Inflammatory macrophage treated with lipopolysaccharide for 1 hour (primary cell): ENCODE measurements around the gene ADAMTSL3.

ENCODE experiments used
- DNase-seq, 2 donors: peaks; one replicate each; pipeline ENCODE4 v3.0.0-alpha.2; 2020 to 2022

The ADAMTSL3 gene, protein sequence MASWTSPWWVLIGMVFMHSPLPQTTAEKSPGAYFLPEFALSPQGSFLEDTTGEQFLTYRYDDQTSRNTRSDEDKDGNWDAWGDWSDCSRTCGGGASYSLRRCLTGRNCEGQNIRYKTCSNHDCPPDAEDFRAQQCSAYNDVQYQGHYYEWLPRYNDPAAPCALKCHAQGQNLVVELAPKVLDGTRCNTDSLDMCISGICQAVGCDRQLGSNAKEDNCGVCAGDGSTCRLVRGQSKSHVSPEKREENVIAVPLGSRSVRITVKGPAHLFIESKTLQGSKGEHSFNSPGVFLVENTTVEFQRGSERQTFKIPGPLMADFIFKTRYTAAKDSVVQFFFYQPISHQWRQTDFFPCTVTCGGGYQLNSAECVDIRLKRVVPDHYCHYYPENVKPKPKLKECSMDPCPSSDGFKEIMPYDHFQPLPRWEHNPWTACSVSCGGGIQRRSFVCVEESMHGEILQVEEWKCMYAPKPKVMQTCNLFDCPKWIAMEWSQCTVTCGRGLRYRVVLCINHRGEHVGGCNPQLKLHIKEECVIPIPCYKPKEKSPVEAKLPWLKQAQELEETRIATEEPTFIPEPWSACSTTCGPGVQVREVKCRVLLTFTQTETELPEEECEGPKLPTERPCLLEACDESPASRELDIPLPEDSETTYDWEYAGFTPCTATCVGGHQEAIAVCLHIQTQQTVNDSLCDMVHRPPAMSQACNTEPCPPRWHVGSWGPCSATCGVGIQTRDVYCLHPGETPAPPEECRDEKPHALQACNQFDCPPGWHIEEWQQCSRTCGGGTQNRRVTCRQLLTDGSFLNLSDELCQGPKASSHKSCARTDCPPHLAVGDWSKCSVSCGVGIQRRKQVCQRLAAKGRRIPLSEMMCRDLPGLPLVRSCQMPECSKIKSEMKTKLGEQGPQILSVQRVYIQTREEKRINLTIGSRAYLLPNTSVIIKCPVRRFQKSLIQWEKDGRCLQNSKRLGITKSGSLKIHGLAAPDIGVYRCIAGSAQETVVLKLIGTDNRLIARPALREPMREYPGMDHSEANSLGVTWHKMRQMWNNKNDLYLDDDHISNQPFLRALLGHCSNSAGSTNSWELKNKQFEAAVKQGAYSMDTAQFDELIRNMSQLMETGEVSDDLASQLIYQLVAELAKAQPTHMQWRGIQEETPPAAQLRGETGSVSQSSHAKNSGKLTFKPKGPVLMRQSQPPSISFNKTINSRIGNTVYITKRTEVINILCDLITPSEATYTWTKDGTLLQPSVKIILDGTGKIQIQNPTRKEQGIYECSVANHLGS (N-terminal part only)

DNA sequence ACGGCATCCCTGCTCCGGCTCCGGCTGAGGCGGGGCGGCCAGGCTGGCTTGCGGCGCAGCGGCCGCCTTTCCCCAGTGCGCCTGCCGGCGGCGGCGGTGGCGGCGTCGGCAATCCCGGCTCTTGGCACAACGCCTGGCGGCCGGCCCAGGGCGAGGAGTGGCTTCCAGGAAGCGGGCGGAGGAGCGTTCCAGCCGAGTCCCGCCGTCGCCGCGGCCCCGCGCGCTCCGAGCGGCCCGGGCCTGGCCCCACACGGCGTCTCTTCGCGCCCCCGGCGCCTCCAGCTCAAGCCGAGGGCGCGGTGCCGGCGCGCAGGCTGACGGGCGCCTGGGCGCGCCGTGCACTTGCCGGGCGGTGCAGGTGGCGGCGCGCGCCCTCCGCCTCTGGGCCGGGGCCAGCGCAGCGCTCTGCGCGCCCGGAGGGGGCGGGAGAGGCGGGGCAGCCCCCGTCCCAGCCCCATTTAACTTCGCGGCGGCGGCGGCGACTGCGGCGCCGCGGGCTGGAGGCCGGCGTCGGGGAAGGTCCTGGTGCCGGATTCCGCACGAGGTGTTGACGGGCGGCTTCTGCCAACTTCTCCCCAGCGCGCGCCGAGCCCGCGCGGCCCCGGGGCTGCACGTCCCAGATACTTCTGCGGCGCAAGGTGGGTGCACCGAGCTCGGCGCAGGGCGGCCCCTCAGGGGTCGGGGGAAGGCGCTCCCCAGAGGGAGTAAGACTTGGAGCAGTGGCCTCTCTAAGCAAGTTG is at the start of gene ADAMTSL3:
TSS of gene ADAMTSL3 (plus strand) at position 485 of the 740 bp plus-strand sequence. CDS start 1,639 bp downstream, outside the sequence.
- no peak for DNase-seq

DNA sequence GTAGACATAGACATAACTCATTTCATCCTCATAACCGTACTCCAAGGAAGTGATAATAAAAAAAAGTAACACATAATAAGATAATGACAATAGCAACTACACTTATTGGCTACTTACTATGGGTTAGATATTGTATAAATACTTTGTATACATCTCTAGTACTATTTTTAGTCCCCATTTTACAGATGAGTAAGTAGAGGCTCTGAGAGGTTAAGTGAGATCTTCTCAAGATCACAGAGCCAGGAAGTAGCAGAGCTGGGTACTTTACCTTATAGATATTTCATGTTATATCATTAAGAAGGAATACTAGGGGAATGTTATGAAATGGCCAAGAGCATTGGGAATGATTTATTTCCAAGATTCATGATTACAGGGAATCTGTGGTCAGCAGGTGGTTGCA is 49.4 kb upstream of the ADAMTSL3 start:
- DNase-seq: no peak

DNA sequence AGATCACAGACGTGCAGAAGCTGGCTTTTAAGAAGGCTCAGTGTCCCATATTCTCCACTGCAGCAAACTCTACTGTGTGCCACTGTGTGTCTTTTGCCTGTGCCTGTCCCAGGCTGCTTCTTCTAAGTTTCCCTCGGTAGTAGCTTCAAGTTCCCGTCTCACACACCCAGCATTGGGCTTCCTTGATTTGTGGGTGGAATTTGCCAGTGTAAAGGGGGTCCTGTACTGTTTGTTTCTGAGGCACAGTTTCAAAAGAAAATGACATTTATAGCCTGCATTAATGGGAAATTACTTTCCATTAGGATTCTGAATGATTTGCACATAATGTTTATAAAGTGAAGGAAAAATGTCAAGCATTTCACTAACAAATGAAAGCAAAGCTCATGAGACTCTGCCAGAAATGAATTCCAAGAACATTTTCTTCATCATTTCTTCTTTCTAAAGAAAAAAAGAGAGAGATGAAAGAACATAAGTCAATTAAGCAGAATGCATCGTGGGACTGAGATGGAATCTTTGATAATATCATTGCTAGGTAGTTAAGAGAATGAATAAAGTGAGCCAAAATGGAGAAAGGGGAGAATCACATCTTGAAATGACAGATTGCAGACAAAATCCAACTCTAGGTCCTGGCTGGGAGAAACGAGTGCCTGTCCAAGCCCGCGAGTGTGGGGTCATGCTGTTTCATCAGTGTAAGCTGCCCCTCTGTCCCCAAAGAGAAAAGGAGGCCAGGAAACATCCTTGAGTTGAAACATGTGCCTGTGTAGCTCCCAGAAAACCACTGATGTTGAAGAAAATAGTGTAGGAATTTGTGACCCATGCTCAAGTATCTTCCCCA is 48.6 kb upstream of the ADAMTSL3 start:
- DNase-seq: no peak

DNA sequence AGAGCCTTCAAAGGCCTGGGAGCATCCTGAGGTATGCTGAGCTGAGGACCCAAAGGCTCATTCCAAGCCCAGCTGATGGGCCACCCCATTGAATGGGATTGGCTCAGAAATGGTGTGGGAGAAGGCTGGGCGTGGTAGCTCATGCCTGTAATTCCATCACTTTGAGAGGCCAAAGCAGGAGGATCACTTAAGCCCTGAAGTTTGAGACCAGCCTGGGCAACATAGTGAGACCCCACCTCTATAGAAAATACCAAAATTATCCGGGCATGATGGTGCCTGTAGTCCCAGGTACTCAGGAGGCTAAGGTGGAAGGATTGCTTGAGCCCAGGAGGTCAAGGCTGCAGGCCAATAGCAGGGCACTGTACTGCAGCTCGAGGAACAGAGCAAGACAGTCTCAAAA is 43.8 kb upstream of the ADAMTSL3 start:
- no peak for DNase-seq

DNA sequence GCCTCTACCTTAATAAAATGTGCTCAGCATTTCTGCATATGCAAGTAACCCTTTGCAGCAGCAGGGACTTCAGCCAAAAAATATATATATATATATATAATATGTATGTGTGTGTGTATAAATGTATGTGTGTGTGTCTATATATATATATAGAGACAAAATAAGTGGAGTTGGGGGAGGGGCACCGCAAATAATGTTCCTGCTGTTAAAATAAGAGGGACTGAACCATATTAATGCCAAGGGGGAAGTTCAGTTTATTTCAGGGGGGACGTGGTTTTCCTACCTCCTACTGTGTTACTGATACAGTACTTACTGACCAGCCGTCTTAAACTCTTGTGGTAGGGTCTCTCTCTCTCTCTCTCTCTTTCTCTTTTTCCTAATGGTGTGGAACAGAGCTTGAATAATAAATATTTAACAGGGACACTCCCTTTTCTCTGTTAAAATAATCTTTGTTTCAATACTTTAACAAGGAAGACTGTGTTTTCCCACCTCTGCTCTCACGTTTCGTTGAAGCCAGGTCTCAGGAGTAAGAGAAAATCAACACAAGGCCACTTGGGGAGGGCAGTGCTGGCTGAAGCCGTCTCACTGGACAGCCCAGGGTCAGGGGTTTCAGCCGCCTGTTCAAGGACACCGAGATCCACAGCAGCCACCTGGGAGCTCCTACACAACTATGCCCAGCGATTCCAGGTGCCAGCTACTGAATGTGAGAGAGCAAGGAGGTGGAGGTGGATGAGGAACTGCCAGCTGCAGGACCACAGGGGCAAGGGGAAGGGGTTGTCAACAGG is 42.8 kb upstream of the ADAMTSL3 start:
- no peak for DNase-seq

DNA sequence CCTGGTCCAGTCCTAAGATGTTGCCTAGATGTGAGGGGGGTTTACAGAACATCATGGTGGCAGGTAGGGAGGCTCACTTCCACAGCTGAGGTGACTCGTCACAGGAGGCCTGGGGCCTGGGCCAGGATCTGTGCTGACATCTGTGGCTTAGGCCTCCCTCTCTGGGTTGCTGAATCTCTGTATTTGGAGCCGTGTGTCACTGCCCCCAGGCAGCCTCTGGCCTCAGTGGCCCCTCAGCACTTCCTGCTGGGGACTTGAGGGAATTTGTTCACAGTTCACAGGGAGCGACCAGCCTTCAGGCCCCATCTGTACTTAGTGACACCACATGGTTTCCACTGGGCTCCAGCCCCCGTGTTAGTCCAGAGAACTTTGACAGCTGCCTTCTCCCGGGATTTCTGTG is 41.7 kb upstream of the ADAMTSL3 start:
- DNase-seq: no peak

DNA sequence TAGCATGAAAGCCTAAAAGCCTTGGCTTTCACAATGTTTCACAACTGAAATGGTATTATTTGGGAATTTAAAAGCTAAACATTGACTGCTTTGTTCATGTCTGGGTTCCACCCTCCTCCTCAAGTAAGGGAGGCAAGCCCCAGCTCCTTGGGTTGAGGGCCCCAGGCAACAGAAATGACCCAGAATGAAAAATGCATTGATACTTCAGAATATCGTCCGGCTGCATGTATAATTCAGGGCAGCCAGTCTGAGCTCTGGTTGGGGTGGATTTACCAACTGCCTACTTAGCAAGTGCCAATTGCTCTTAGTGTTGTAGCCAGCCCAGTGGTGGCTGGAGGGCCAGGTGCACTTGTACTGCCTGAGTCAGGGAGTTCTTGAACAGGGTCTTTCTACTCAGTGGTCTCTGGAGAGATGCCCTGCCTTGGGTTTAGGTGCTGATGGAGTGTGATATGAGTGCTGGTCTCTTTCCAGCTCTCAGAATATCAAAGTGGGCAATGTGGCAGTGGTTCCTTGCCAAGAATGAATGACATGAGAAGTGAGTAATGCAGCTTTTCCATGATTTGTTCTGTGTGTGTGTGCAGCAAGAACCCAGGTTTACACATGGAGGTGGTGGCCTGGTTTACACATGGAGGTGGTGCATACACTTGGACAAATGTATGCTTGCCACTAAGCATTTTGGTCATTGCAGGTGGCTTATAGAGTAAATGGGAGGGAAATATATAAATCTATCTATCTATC is 40.9 kb upstream of the ADAMTSL3 start:
- no peak for DNase-seq

DNA sequence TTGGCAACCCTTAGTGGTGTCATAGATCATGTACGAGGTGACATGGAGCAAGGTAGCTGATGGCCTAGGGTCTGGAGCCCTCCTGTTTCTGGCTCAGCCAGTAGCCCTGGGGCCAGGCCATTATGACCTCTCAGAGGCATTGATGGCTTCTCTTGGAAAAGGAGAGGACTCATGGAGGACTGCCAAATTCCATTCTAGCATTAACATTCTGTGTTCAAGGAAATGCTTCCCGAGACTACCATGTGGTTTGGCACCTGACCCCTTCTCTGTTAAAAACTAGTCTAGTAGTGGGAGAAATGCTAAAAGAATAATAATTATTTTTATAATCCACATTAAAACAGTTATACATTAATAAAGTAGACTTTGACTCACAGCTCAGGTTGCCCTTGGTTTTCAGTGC is 40.2 kb upstream of the ADAMTSL3 start:
- no peak for DNase-seq

DNA sequence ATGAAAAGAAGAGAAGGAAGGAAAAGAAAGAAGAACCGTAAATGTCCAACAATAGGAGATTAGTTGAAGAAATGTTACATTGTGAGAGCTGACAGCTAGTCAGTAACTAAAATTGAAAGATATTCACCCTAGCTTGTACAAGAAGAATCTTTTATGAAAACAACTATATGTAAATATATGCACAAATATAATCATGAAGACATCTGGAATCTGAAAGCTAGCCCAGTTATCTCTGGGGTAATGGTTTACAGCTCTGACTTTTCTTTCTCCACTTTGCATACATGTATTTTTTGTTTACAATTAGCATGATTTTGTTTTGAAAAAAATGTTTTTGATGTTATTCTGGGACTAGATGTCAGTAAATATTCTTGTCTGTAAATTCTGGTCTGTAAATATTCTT is 37.1 kb upstream of the ADAMTSL3 start:
- DNase-seq: no peak

DNA sequence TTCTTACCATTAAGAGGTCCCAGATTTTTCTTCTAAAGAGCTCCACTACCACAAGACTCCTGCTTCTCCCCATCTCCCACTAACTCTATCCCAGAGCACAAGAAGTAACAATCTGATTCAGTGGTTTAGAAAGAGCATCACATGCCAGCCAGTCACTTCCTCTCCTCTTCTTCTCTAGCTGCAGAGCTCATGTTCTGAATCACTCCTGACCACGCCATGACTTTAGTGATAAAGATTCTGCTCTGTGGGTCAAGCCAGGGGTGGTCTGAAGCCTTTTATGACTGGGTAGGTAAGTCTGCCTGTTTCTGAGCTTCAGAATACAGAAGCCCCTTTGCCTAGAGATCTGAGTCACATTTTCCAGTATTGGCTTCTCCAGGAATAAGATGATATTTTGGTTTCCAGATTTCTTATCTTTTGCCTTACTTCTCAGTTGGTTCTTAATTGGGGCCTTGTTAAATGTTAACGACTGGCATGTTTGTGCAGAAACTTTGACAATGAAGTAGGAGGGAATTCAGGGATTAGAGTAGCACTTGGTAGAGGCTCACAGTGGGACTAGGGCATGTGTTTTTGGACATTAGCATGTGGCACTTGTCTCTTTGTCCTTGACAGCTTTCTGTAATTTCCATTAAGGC is 27.6 kb upstream of the ADAMTSL3 start:
- DNase-seq: no peak

DNA sequence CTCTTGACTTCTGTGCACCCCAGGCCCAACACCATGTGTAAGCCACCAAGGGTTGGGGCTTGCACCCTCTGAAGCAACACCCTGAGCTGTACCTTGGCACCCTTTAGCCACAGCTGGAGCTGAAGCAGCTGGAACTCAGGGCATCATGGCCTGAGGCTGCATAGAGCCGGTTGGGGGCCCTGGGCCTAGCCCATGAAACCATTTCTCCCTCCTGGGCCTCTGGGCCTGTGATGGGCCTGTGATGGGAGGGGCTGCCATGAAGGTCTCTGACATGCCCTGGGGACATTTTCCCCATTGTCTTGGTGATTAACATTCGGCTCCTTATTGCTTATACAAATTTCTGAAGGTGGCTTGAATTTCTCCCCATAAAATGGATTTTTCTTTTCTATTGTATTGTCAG is 22.4 kb upstream of the ADAMTSL3 start:
- no peak for DNase-seq

DNA sequence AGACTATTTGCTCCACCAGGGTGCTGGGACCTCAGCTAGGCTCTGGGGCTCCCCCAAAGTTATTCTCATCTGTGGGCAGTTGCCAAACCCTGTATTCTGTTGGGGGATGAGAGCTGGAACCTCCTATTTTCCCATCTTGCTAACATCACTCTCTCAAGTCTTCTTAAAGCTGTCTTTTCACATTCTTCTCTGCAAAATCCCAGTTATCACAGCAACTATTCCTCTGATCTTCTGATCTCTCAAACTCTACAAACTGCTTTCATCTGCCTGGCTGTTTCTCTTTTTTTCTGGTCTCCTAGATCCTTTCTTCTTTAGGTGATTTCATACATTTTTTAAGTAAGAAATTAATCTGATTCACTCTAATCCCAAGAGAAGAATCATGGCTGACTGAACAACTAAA is 10.7 kb upstream of the ADAMTSL3 start:
- no peak for DNase-seq

DNA sequence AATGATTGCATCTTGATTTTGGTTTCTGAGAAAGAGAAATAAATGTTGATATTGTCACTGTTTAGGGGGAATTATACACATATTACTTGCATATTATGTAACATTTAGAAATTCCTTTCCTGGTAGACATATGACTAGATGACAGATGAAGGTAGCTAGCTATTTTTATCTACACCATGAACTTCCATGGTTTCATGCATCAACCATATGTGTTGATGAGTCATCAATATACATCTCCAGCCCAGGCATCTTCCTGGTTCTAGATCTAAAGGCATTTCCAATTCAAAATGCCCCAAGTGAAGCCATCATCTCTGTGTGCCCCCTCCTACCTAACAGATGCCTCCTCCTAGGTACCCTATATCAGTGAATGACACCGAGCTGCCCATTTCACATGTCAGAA is 9.5 kb upstream of the ADAMTSL3 start:
- no peak for DNase-seq

DNA sequence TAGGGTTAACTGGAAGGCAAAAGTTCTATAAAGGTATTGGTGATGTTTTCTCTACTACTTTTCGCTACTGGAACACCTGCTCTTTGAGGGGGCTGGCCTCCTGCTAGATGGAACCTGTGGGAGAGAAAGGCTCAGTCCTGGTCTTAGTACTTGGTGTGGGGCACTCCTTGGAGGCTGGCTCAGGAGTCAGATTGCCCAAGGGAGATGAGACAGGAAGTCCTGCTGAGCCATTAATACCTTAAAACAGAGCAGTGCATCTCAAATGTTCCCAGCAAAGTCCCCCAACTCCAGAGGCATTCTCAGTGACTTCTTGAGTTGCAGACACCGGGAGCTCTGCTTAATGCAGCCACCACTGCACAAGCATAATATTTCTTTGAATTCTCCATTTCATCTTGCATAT is 3.1 kb upstream of the ADAMTSL3 start:
- no peak for DNase-seq

DNA sequence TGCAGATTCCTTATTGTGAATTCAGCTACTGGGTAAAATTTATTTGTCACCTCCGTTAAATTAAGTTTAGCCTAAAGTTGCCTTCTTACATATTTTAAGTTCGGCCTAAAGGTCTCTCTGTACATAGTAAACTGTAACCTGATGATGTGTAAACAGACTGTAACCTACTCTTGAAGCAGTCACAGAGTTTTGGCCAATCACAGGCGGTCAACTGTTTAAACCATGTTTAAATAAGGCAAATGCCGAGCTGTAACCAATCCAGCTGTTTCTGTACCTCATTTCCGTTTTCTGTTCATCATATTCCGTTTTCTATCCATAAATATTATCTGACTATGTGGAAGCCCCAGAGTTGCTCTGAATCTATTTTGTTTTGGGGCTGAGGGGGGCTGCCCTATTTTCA is 2.4 kb upstream of the ADAMTSL3 start:
- DNase-seq: no peak

DNA sequence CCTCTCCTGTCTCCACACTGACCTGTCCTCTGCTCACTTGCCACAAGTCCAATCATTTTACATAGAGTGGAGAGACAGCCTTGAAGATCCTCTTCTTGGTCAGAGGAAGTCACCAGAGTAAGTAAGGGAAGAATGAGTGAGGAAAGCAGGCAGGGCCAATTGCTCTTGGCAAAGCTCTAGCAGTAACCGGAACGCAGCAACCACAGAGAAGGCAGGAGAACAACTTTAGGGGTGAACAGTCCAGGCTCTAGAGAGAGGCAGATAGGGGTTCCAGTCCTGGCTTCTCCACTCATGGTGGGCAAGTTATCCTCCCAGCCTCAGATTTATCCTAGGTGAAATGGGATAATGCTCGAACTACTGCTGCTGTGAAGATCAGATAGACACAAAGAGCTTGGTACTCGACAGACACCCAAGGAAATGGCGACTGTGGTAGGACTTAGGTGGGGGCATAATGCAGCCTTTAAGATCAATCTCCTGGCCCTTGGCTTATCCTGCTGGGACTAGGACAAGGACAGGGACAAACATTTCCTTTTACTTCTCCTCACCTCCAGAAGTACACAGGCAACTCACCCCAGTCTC is 1.2 kb upstream of the ADAMTSL3 start:
- DNase-seq: no peak

DNA sequence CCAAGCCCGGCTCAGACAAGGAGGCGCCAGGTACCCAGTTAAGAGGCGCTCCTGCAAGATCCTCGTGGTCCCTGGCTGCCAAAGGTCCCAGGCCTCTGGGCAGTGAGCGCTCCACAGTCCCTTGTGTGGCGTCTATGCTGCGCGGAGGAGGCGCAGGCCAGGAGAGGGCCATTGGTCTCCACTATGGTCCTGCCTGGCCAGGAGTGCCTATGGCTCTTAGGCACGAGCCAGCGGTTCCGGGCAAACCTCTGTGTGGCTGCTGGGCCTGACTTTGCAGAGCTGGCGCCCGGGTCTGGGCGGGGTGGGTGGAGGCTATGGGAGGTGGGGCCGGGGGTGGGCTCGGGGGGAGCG is 660 bp upstream of the ADAMTSL3 start:
- DNase-seq: no peak

DNA sequence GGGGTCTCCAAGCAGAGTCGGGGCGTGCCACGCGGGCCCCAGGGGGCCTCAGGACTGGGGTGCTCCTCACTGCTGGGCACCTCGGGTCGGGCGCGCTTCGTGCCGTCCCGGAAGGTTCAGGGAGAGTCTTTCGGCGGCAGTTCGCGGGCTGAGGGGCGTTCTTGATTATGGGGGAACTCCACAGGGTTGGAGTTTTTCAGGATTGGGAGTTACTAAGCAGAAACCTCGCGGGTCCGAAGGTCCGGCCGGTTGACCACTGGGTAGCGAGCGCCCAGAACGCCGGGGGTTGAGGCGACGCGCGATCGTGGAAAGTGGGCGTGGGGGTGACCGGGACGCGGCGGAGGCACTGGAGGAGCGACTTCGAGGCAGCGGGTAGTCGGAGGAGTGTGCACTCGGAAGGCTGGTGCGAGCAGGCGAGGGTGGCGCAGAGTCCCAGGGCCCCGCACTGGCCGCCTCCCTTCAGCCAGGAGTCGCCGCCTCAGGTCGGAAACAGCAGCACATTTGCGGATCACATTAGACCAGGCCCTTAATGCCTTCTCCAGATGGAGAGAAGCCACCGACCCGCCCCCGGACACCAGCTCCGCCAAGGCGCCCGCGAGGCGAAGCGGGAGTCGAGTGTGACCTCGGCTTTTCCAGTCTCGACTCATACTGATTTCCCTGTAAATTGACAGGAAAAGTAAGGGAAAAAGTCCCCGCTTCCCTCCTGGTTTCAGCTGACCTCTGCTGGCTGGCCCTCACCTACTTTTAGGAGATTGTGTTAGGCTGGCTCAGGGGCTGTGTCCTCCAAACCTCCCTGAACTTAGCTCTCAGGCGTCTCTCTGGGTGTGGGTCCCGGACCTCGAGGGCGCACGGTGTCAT is 685 bp downstream of the ADAMTSL3 start:
- no peak for DNase-seq
